HCEC 1CT (cell line): ENCODE measurements around the gene TBC1D24.

Experiments used
- DNase-seq: peaks from one replicate; pipeline ENCODE4 v3.0.0-alpha.2; 2017

Gene TBC1D24

GRCh38 chr16:2500430-2500917, 25.5 kb downstream of the TBC1D24 start:
- DNase-seq = no peak

DNA sequence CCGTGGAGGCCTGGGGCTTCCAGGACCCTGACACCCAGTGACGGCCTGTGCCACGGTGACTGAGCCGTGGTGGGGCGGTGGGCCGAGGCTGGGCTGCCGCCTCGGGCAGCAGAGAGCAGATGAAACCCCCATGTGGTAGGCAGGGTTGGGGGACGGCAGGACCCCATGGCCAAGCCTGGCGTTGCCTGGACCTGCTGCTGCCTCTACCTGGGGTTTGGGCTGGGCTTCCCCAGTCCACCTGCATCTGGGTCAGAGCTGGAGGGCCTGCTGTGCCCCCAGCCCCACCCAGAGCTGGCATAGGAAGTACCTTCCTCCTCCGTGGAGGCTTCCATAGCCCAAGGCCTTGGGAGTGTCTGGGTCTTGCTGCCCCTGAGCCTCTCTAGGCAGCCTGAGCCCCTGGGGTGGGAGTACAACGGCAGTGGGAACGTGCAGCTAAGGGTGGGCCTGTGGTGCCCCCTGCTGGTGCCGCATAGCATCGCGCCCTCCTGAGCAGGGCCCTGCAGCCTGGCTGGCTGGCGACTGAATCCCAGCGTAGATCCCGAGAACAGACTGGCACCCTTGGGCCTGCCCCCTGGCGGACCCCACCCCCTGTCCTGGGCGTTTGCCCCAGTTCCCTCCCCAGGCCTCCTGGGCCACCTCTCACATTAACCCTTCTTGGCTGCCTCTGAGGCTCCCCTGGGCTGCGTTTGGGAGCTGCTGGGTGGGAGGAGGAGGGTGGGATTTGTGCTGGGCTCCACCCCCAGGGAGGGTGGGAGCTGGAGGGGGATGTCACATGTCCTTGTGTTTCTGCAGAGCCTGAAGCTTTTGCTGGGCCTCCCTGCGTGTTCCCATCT, 26.2 kb downstream of the TBC1D24 start:
- DNase-seq = peak; percentile 53

- no peak for DNase-seq
Measured at GRCh38 chr16:2501946-2502895, 27.3 kb downstream of the TBC1D24 start.

DNA sequence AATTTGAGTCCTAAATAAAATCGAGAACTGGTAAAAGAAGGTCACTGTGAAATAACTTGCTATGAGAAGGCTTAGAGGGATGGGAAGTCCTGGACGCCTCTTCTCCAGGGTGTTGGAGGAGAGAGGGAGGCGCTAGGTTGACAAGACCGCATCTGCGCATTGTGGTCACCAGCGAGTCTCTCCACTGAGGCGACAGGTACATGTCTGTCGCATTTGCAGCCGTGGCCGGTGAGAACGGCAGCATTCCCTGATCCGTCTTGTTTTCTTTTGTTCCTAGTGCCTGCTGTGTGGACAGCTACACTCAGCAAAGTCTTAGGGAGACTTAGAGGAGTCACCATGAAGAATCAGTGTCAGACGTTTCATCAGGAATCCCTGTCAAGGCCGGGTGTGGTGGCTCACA, 30.8 kb downstream of the TBC1D24 start:
- DNase-seq = no peak

GRCh38 chr16:2507052-2507659, 32.2 kb downstream of the TBC1D24 start:
- DNase-seq = no peak

DNA sequence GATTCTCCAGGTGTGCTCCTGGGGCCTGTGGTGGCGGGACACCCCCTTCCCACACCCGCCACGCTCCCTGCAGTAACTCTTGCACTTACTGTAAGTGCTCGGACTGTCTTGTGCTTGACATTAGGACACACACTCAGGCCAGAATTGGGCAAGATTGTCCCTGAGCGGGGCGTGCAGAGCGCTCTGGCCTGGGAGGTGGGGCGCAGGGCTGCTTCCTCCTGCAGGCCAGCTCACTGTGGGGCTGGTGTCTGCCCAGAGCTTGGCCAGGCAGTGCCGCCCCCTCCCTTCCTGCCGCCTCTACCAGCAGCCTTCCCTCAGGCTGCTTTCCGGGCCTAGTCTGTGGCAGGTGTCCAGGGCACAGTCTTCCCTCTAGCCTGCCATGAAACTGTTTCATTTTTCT, 32.7 kb downstream of the TBC1D24 start:
- no peak for DNase-seq

DNA sequence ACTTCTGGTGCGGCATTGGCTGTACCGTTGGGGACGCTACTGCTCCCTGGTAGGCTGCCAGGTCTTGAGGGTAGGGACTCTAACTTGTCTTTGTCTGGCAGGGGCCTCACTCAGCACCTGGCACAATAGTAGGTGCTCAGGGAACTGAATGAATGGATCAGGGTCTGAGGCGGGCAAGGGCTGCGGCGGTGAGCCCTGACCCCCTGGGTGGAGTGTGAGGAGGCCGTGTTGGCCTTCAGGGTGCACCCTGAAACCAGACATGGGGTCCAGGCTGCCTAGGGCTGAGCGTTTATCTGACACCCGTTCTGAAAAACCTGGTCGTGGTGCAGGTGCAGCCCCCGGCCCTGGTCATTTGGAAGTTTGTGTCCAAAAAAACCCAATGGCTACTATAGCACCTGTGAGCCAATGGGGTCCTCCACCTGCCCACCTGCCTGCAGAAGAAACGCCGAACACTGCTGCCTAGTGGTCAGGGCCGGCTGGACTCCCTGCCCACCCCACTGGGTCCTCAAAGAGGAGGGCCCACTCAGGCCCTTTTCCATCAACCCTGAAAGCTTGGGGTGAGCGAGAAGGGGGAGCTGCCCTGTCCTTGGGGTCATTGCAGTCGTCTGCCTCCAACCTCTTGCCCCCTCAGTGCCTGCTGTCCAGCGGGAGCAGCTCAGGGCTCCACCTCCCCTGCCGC, 33.9 kb downstream of the TBC1D24 start:
- no peak for DNase-seq

DNA sequence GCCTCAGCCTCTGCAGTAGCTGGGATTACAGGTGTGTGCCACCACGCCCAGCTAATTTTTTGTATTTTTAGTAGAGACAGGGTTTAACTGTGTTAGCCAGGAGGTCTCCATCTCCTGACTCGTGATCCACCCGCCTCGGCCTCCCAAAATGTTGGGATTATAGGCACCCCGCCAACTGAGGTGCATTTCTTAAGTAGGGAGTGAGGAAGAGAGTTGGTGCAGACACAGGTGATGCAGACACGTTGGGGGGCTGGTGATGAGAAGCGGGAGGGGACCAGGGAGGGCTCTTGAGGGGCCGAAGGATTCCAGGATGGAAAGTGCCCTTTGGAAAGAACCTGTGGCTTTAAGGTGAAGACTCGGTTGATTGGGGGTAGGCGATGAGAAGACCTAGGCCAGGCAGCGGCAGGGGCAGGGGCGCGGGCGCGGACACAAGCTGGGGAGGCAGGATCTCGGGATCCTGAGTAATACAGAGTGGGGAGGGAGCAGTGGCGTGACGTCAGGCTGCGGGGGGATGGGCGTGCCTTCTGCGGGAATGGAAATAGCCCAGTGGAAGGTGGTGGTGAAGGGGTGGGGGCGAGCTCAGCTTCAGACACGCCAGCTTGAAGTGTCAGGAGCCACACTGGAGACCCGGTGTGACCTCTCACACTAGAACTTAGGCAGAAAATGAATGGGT, 36.3 kb downstream of the TBC1D24 start:
- DNase-seq = peak; percentile 61

DNA sequence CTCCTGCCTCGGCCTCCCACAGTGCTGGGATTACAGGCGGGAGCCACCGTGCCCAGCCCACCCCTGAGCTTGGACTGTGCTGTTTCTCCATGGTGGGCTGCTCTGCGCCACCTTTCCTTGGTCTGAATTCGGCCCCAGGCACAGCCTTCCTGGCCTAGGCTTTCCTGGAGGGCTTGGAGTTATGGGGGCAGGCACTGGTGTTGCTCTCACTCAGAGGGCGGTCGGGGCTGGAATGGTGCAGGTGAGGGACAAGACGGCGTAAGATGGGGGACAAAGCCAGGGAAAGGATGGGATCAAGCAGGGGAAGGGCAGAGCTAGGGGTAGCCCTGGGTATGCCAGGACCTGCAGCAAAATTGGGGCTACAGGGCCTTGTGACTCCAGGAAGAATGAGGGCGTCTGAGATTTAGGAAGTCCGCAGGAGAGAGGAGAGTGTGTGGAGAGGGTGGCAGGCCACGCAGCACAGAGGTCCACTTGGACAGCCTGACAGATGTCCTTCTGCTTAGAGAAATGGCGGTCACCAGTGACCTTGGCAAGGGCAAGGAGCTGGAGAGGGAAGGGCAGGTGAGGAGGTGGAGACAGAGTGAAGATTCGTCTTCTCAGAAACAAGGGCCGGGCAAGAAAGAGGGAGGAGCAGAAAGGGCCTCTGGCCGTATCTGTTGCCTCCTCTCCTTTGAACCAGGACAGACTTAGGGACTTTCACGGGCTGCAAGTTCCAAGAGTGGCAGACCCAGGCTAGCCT, 37.2 kb downstream of the TBC1D24 start:
- no peak for DNase-seq

GRCh38 chr16:2512735-2513404, 37.9 kb downstream of the TBC1D24 start:
- DNase-seq = no peak

GRCh38 chr16:2513405-2514332, 38.7 kb downstream of the TBC1D24 start, which contains the start of gene ATP6V0C:
Gene ATP6V0C (plus strand): TSS chr16:2513952. CDS start chr16:2514104, 152 bp downstream.
- peak; percentile 86 for DNase-seq

DNA sequence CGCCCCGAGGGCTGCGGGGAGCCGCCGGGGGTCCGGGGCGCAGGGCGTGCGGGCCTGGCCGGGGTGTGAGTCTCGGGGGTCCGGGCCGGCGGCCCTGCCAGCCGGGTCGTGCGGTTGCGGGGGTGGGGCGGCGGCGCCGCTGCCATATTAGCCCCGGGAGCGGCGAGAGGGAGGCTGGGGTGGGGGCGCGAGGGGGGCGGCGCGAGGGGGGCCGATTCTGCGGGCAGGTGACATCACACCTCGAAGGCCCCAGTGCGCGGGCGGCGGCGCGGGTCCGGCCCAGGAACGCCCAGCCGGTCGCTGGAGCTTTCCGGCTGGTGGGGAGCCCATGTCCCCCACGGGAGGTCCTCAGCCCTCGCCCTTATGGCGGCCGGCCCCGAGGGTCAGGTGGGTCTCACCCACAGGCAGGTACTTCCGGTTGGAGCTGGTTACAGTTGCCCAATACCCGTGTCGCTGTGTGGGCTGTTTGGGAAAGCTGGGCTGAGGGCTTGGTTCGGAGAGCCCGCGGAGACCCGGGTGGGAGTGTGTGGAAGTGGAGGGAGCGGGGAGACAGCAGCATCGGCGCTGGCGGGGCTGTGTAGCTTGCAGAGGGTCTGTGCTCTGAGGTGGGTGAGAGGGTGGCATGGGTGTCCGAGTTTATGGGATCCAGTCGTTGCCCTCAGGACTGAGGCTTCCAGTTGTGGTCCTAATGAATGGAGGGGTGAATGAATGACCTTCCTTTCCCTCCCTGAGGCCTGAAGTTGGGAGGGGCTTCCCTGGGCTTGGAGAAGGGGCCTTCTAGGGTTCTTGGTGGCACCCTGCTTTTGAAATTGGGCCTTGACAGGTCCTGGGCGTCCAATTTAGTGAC, 39.6 kb downstream of the TBC1D24 start:
- DNase-seq = no peak

GRCh38 chr16:2515180-2515851, 40.4 kb downstream of the TBC1D24 start:
- DNase-seq = no peak

DNA sequence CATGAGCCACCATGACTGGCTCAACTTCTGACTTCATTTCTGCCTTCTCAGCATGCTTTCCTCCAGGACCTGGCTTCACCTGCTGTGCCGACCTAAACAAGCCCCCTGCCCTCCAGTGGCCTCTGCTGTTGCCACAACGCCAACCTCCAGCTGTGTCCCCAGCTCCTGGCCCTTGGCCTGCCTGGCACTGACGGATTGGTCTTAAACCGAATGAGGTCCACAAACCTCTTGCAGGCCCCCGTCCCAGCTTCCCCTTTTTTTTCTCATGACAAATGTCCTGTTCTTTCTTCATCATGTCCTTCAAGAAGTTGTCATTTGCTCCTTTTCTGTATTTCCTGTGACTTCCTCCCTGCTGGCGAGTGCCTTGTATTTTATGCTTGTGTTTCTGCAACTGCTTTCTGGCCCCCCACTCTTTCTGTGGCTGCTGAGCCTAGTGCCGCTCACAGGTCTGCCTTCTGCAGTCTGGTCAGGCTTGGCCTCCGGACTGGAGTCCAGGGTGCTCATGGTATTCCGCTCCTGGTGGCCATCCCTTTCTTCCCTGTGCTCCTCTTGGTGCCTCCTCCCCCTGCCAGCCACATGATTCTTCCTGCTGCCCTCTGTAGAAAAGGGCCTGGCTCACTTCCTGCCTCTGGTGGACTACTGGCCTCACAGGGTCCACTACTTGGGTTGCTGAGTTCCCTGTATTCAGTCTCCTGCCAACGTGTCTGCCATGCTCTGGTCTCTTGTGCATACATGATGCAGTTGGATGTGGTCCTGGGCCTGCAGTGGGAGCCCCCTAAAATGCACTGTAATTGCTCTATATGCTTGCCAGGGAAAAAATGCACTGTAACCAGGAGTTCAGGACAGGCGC, 41.7 kb downstream of the TBC1D24 start:
- DNase-seq = no peak

- no peak for DNase-seq
Measured at GRCh38 chr16:2517954-2518605, 43.2 kb downstream of the TBC1D24 start.
